HepG2 (cell line): Measurements from ENCODE around the gene MLLT10. TPM values are rescaled to one million over a fixed set of nuclear protein-coding genes. Genes with fewer than 3 reads are reported as not detected.
A peak's percentile ranks its signal among the peaks of the same experiment; 100 is the strongest.

Source experiments
- PRDM15 ChIP-seq: sonication (generic); formaldehyde crosslinking; IDR thresholded peaks from 2 replicates; pipeline ENCODE4 v1.4.0; 2020; ENCODE audit warnings: missing genetic modification reagents
- RAD21 ChIP-seq: fragments of 450-650 bp; formaldehyde crosslinking; IDR thresholded peaks from 2 replicates; pipeline ENCODE4 v1.5.0; 2020; ENCODE audit warnings: mild to moderate bottlenecking
- TCF12 ChIP-seq, 2 experiments: fragments of 450-650 bp in 1 of 2; sonication (generic) in 1 of 2; formaldehyde crosslinking in 1 of 2; IDR thresholded peaks; 2 replicates each; pipeline versions ENCODE4 v1.6.1 to v1.8.0; 2017 to 2022; ENCODE audit warnings: antibody characterized with exemption in 1 of 2, mild to moderate bottlenecking in 1 of 2, missing genetic modification reagents in 1 of 2, moderate library complexity in 1 of 2
- ZNF264 ChIP-seq: sonication (generic); formaldehyde crosslinking; IDR thresholded peaks from 2 replicates; pipeline ENCODE4 v1.4.0; 2020; ENCODE audit warnings: missing genetic modification reagents
- polyA plus RNA-seq, 8 experiments: library from polyadenylated mRNA; depleted of rRNA in 3 of 8; stranded (reverse) in 7 of 8; unstranded in 1 of 8; fragments of >200 nt; fragmentation: Illumina TruSeq in 4 of 8; extraction: Trizol in 4 of 8; gene quantifications; 2 replicates each; pipeline versions ENCODE4 v1.2.1 to v1.2.3, GENCODE V29; 2011 to 2016; ENCODE audit warnings: low read depth in 4 of 8, missing spikeins in 1 of 8, mixed read lengths in 1 of 8; ENCODE audit not compliant: insufficient read depth in 1 of 8
- total RNA-seq, 5 experiments: library from RNA; depleted of rRNA; stranded (reverse); fragments of >200 nt; fragmentation: Illumina TruSeq; extraction: Trizol; gene quantifications; 2 replicates each; pipeline ENCODE4 v1.2.3, GENCODE V29; 2016; ENCODE audit warnings: low read depth in 1 of 5
- TF ChIP-seq, protein P1 (sequence below): sonication (generic); formaldehyde crosslinking; IDR thresholded peaks from 2 replicates; pipeline ENCODE4 v1.4.0; 2020; ENCODE audit warnings: mild to moderate bottlenecking, missing genetic modification reagents
- TF ChIP-seq, protein P2 (sequence below): sonication (generic); formaldehyde crosslinking; IDR thresholded peaks from 2 replicates; pipeline ENCODE4 v1.4.0; 2020; ENCODE audit warnings: mild to moderate bottlenecking, missing genetic modification reagents, borderline replicate concordance

MLLT10 gene
- total and polyA plus RNA-seq, 2 of the 13 experiments (the other 11 are each of a cell fraction or from before 2014, with no cell fraction given) = 51.3 to 84.1 TPM

DNA sequence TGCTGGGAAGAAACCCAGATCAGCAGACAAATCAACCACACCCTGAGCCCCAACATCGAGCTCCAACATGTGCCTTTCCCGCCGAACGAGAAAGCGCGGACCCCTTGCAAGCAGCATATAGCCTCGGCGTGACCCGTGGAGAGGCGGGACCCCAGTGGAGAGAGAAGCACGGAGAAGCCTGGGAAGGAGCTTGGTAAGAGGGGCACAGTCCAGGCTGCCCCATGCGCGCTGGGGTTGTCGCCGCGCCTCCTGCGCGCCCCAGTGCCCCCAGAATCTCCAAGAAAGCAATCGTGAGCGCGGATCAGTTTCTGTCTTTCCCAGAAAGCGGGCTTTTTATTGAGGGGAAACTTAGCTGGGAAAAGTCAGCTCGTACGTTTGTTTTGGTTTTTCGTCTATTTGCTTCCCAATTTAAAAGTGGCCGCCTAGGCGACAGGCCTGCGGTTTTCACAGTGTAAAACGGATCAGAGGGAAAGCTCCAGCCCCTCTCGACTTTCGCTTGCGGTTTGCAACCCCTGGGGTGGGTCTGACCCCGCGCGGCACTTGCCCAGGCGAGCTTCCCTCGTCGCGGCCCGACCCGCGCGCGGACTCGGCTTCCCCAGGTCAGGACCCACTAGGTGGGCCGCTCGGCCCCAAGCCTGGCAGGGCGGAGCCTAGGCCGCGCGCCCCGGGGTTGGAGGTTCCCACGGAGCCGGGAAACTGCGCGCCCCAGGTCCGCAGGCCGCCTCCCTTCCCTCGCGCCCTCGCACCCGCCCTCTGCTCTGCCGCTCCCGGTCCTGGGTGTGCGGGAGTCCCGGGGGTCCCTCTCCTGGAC is 39.6 kb upstream of the MLLT10 start (continued):
- TF ChIP-seq, protein P1, sequence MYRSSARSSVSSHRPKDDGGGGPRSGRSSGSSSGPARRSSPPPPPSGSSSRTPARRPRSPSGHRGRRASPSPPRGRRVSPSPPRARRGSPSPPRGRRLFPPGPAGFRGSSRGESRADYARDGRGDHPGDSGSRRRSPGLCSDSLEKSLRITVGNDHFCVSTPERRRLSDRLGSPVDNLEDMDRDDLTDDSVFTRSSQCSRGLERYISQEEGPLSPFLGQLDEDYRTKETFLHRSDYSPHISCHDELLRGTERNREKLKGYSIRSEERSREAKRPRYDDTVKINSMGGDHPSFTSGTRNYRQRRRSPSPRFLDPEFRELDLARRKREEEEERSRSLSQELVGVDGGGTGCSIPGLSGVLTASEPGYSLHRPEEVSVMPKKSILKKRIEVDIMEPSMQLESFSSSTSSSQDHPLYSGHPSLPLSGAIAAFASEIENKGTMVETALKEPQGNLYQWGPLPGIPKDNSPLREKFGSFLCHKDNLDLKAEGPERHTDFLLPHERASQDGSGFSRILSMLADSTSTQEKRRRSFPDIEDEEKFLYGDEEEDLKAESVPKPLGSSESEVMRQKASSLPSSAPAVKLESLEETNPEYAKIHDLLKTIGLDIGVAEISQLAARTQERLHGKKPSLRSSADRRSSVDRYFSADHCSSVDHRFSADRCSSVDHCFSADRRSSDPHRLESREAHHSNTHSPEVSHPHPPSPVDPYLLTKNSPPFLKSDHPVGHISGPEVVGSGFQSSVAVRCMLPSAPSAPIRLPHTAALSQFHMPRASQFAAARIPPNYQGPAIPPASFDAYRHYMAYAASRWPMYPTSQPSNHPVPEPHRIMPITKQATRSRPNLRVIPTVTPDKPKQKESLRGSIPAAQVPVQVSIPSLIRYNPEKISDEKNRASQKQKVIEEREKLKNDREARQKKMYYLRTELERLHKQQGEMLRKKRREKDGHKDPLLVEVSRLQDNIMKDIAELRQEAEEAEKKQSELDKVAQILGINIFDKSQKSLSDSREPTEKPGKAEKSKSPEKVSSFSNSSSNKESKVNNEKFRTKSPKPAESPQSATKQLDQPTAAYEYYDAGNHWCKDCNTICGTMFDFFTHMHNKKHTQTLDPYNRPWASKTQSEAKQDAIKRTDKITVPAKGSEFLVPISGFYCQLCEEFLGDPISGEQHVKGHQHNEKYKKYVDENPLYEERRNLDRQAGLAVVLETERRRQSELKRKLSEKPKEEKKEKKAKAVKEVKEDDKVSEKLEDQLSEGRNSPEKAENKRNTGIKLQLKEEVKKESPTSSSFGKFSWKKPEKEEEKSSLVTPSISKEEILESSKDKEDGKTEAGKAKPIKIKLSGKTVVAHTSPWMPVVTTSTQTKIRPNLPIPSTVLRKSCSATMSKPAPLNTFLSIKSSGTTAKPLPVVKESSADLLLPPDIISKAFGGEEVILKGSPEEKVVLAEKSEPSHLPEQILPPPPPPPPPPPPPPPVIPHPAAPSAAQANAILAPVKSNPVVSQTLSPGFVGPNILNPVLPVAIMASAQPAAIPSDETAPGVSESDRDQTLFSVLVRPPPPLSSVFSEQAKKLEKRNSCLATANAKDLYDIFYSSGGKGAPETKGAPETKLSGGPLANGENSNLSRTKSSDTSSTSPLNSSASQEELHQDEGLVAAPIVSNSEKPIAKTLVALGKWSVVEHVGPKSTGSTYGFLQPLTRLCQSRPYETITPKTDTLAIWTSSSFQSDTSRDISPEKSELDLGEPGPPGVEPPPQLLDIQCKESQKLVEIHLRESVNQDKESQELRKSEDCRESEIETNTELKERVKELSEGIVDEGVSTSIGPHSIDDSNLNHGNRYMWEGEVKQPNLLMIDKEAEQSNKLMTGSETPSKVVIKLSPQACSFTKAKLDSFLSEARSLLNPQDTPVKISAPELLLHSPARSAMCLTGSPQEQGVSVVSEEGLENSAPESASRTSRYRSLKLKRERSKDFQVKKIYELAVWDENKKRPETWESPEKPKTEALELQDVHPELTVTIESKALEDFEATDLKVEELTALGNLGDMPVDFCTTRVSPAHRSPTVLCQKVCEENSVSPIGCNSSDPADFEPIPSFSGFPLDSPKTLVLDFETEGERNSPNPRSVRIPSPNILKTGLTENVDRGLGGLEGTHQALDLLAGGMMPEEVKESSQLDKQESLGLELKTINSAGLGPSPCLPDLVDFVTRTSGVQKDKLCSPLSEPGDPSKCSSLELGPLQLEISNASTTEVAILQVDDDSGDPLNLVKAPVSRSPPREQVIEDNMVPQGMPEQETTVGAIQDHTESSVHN (CRISPR knock-in tag) = no peak
- no peak for TF ChIP-seq TCF12 (IDR thresholded peaks at IDR 0.05)
- TF ChIP-seq TCF12 (CRISPR knock-in tag; IDR thresholded peaks at IDR 0.05) = no peak
- TF ChIP-seq RAD21 (CRISPR knock-in tag) = peak; percentile 75
- TF ChIP-seq ZNF264 (CRISPR knock-in tag) = no peak
- TF ChIP-seq, protein P2, sequence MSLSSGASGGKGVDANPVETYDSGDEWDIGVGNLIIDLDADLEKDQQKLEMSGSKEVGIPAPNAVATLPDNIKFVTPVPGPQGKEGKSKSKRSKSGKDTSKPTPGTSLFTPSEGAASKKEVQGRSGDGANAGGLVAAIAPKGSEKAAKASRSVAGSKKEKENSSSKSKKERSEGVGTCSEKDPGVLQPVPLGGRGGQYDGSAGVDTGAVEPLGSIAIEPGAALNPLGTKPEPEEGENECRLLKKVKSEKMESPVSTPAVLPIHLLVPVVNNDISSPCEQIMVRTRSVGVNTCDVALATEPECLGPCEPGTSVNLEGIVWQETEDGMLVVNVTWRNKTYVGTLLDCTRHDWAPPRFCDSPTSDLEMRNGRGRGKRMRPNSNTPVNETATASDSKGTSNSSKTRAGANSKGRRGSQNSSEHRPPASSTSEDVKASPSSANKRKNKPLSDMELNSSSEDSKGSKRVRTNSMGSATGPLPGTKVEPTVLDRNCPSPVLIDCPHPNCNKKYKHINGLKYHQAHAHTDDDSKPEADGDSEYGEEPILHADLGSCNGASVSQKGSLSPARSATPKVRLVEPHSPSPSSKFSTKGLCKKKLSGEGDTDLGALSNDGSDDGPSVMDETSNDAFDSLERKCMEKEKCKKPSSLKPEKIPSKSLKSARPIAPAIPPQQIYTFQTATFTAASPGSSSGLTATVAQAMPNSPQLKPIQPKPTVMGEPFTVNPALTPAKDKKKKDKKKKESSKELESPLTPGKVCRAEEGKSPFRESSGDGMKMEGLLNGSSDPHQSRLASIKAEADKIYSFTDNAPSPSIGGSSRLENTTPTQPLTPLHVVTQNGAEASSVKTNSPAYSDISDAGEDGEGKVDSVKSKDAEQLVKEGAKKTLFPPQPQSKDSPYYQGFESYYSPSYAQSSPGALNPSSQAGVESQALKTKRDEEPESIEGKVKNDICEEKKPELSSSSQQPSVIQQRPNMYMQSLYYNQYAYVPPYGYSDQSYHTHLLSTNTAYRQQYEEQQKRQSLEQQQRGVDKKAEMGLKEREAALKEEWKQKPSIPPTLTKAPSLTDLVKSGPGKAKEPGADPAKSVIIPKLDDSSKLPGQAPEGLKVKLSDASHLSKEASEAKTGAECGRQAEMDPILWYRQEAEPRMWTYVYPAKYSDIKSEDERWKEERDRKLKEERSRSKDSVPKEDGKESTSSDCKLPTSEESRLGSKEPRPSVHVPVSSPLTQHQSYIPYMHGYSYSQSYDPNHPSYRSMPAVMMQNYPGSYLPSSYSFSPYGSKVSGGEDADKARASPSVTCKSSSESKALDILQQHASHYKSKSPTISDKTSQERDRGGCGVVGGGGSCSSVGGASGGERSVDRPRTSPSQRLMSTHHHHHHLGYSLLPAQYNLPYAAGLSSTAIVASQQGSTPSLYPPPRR (CRISPR knock-in tag) = no peak
- peak; percentile 57; the same call in 1 of the 2 replicates for TF ChIP-seq PRDM15 (CRISPR knock-in tag)
